GM23338 (cell line): ENCODE results near the gene ABCB11. TPM values are rescaled to one million over a fixed set of nuclear protein-coding genes. Genes with fewer than 3 reads are reported as not detected.

Experiments used
- ATAC-seq: fragments of 200-7000 bp; cut with Tn5 transposase; 3 replicates; pipeline ENCODE4 v1.9.1; 2020
- DNase-seq: peaks from one replicate; pipeline ENCODE4 v3.0.0-alpha.2; 2015; ENCODE audit warnings: low spot score
- H2AFZ ChIP-seq: fragments of 200-600 bp; sonication (generic); 2 replicates; pipeline ENCODE4 v1.8.0; 2016; ENCODE audit warnings: antibody characterized with exemption, mild to moderate bottlenecking, moderate library complexity
- H3F3A ChIP-seq: fragments of 200-600 bp; sonication (generic); replicated peaks from 2 replicates; pipeline ENCODE4 v1.8.0; 2017; ENCODE audit warnings: antibody characterized with exemption, mixed run types, low read depth
- H3K27ac ChIP-seq: fragments of 200-600 bp; sonication (generic); 2 replicates; pipeline ENCODE4 v1.6.1; 2016; ENCODE audit warnings: low read depth
- H3K27me3 ChIP-seq: fragments of 200-600 bp; sonication (generic); 2 replicates; pipeline ENCODE4 v1.8.0; 2016; ENCODE audit warnings: mild to moderate bottlenecking, mixed run types, moderate library complexity; ENCODE audit not compliant: insufficient read depth
- H3K36me3 ChIP-seq: fragments of 200-600 bp; sonication (generic); 2 replicates; pipeline ENCODE4 v1.8.0; 2016; ENCODE audit warnings: mild to moderate bottlenecking; ENCODE audit not compliant: insufficient read depth
- H3K4me1 ChIP-seq: fragments of 200-600 bp; sonication (generic); 2 replicates; pipeline ENCODE4 v1.8.0; 2016; ENCODE audit warnings: mild to moderate bottlenecking, moderate library complexity; ENCODE audit not compliant: insufficient read depth
- H3K4me2 ChIP-seq: fragments of 200-600 bp; sonication (generic); 2 replicates; pipeline ENCODE4 v1.7.1; 2017; ENCODE audit warnings: mixed run types
- H3K4me3 ChIP-seq: fragments of 200-600 bp; sonication (generic); 2 replicates; pipeline ENCODE4 v1.6.1; 2016; ENCODE audit warnings: mixed run types
- H3K79me2 ChIP-seq: fragments of 200-600 bp; sonication (generic); replicated peaks from 2 replicates; pipeline ENCODE4 v1.8.0; 2017; ENCODE audit warnings: mild to moderate bottlenecking; ENCODE audit not compliant: insufficient read depth
- H3K9me2 ChIP-seq: fragments of 200-600 bp; sonication (generic); 2 replicates; pipeline ENCODE4 v1.8.0; 2017; ENCODE audit not compliant: insufficient read depth
- H4K20me1 ChIP-seq: fragments of 200-600 bp; sonication (generic); replicated peaks from 2 replicates; pipeline ENCODE4 v1.8.0; 2017; ENCODE audit warnings: mild to moderate bottlenecking; ENCODE audit not compliant: insufficient read depth
- H3K27ac Mint-ChIP-seq: 2 replicates; pipeline ENCODE4 v1.8.0; 2020; ENCODE audit warnings: inconsistent platforms, mild to moderate bottlenecking, moderate library complexity, mixed read lengths
- H3K27me3 Mint-ChIP-seq: 3 replicates; pipeline ENCODE4 v1.8.0; 2022; ENCODE audit warnings: low read depth, mild to moderate bottlenecking, moderate library complexity, mixed read lengths, inconsistent platforms; ENCODE audit not compliant: insufficient read depth, poor library complexity
- H3K36me3 Mint-ChIP-seq: 3 replicates; pipeline ENCODE4 v1.8.0; 2021; ENCODE audit warnings: low read depth, mild to moderate bottlenecking, inconsistent platforms, moderate library complexity, mixed read lengths
- H3K4me1 Mint-ChIP-seq: 3 replicates; pipeline ENCODE4 v1.8.0; 2020; ENCODE audit warnings: mild to moderate bottlenecking, inconsistent platforms, mixed read lengths
- H3K4me3 Mint-ChIP-seq: 3 replicates; pipeline ENCODE4 v1.8.0; 2021; ENCODE audit warnings: moderate library complexity, mild to moderate bottlenecking, inconsistent platforms, mixed read lengths
- H3K9me3 Mint-ChIP-seq: 3 replicates; pipeline ENCODE4 v1.8.0; 2020; ENCODE audit warnings: moderate library complexity, mild to moderate bottlenecking, inconsistent platforms, mixed read lengths
- CREB1 ChIP-seq: fragments of 250-450 bp; sonication (Bioruptor Pico); IDR thresholded peaks from 2 replicates; pipeline ENCODE4 v1.5.0; 2020; ENCODE audit warnings: low read depth, mild to moderate bottlenecking, moderate library complexity
- EZH2 ChIP-seq: fragments of 200-600 bp; sonication (generic); IDR thresholded peaks from one replicate; pipeline ENCODE4 v1.8.0; 2017; ENCODE audit warnings: antibody characterized with exemption, mild to moderate bottlenecking, low read depth; ENCODE audit not compliant: unreplicated experiment
- EZH2phosphoT487 ChIP-seq: fragments of 200-600 bp; sonication (generic); IDR thresholded peaks from one replicate; pipeline ENCODE4 v1.8.1; 2018; ENCODE audit warnings: antibody characterized with exemption; ENCODE audit not compliant: unreplicated experiment
- JUNB ChIP-seq: IDR thresholded peaks from one replicate; pipeline ENCODE4 v1.6.1; 2016; ENCODE audit warnings: antibody characterized with exemption; ENCODE audit not compliant: unreplicated experiment
- NANOG ChIP-seq: IDR thresholded peaks from 2 replicates; pipeline ENCODE4 v1.6.1; 2016; ENCODE audit warnings: antibody characterized with exemption, borderline replicate concordance
- POLR2AphosphoS5 ChIP-seq: IDR thresholded peaks from 2 replicates; pipeline ENCODE4 v1.6.1; 2016; ENCODE audit warnings: antibody characterized with exemption, low read depth
- REST ChIP-seq: IDR thresholded peaks from one replicate; pipeline ENCODE4 v1.6.1; 2018; ENCODE audit warnings: antibody characterized with exemption; ENCODE audit not compliant: unreplicated experiment
- STAT1 ChIP-seq: IDR thresholded peaks from one replicate; pipeline ENCODE4 v1.6.1; 2016; ENCODE audit warnings: antibody characterized with exemption; ENCODE audit not compliant: unreplicated experiment
- ZNF114 ChIP-seq: fragments of 250-450 bp; sonication (Bioruptor Pico); IDR thresholded peaks from 2 replicates; pipeline ENCODE4 v1.5.0; 2020; ENCODE audit warnings: mild to moderate bottlenecking, moderate library complexity
- ZNF331 ChIP-seq: fragments of 250-450 bp; sonication (Bioruptor Pico); IDR thresholded peaks from 2 replicates; pipeline ENCODE4 v1.5.0; 2020; ENCODE audit warnings: low read depth, mild to moderate bottlenecking, moderate library complexity
- polyA plus RNA-seq: library from polyadenylated mRNA; unstranded; fragments of >200 nt; fragmentation: Nextera tagmentation; extraction: Ambion mirVana; gene quantifications from 2 replicates; pipeline ENCODE4 v1.2.1, GENCODE V29; 2016
- total RNA-seq: library from RNA; depleted of rRNA; stranded (reverse); fragments of >200 nt; shearing (Covaris generic); gene quantifications from 2 replicates; pipeline ENCODE4 v1.2.3, GENCODE V29; 2014
- TF ChIP-seq, protein P1 (sequence below), 2 experiments: fragments of 200-600 bp in 1 of 2; sonication (generic) in 1 of 2; conservative IDR thresholded peaks; 2 replicates each; pipeline versions ENCODE4 v1.5.1 to v1.6.1; 2016 to 2017; ENCODE audit warnings: antibody characterized with exemption in 2 of 2, low read depth in 2 of 2, mild to moderate bottlenecking in 2 of 2, moderate library complexity in 1 of 2
- TF ChIP-seq, protein P2 (sequence below): IDR thresholded peaks from 2 replicates; pipeline ENCODE4 v1.6.1; 2016; ENCODE audit warnings: antibody characterized with exemption
- TF ChIP-seq, protein P3 (sequence below): fragments of 250-450 bp; sonication (Bioruptor Pico); IDR thresholded peaks from 2 replicates; pipeline ENCODE4 v1.5.0; 2020; ENCODE audit warnings: mild to moderate bottlenecking, moderate library complexity

ABCB11 gene
- total and polyA plus RNA-seq, 2 experiments from 2014 or later, result not detected

- Histone ChIP-seq H3K4me2 (no peak overlapping the region), H3K9me2 (0 out of 2 replicates have a peak, but pooled peaks cover 4% of the 10 kb centered on the region), H3K27me3 (no peaks in the 10 kb centered on the region), H4K20me1 (no peaks in the 10 kb centered on the region), H2AFZ (no peak overlapping the region), H3K4me3 (no peak overlapping the region), H3K79me2 (no peaks in the 10 kb centered on the region), H3K36me3 (no peaks in the 10 kb centered on the region), H3F3A (no peaks in the 10 kb centered on the region), H3K27ac (no peak overlapping the region), H3K4me1 (no peaks in the 10 kb centered on the region)
- Mint-ChIP-seq H3K27me3 (no peaks in the 10 kb centered on the region), H3K27ac (no peak overlapping the region), H3K9me3 (no peaks in the 10 kb centered on the region; the same call in 2 of the 3 replicates), H3K36me3 (no peaks in the 10 kb centered on the region), H3K4me3 (no peak overlapping the region), H3K4me1 (peaks cover 8% of the 10 kb centered on the region; the same call in 1 of the 3 replicates)
- TF ChIP-seq, protein P1, sequence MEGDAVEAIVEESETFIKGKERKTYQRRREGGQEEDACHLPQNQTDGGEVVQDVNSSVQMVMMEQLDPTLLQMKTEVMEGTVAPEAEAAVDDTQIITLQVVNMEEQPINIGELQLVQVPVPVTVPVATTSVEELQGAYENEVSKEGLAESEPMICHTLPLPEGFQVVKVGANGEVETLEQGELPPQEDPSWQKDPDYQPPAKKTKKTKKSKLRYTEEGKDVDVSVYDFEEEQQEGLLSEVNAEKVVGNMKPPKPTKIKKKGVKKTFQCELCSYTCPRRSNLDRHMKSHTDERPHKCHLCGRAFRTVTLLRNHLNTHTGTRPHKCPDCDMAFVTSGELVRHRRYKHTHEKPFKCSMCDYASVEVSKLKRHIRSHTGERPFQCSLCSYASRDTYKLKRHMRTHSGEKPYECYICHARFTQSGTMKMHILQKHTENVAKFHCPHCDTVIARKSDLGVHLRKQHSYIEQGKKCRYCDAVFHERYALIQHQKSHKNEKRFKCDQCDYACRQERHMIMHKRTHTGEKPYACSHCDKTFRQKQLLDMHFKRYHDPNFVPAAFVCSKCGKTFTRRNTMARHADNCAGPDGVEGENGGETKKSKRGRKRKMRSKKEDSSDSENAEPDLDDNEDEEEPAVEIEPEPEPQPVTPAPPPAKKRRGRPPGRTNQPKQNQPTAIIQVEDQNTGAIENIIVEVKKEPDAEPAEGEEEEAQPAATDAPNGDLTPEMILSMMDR (conservative IDR thresholded peaks at IDR 0.05; ENCODE audit: low read depth in 2 of 2), result no peak
- TF ChIP-seq NANOG, result no peak
- no peak for TF ChIP-seq STAT1
- no peak for TF ChIP-seq JUNB
- TF ChIP-seq ZNF331 (CRISPR knock-in tag), result no peak
- no peak for TF ChIP-seq ZNF114 (CRISPR knock-in tag)
- no peak for TF ChIP-seq REST
- TF ChIP-seq, protein P2, sequence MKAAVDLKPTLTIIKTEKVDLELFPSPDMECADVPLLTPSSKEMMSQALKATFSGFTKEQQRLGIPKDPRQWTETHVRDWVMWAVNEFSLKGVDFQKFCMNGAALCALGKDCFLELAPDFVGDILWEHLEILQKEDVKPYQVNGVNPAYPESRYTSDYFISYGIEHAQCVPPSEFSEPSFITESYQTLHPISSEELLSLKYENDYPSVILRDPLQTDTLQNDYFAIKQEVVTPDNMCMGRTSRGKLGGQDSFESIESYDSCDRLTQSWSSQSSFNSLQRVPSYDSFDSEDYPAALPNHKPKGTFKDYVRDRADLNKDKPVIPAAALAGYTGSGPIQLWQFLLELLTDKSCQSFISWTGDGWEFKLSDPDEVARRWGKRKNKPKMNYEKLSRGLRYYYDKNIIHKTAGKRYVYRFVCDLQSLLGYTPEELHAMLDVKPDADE, result no peak
- no peak for TF ChIP-seq CREB1 (CRISPR knock-in tag)
- no peak for TF ChIP-seq EZH2phosphoT487
- TF ChIP-seq EZH2, result no peak
- TF ChIP-seq POLR2AphosphoS5, result no peak
- TF ChIP-seq, protein P3, sequence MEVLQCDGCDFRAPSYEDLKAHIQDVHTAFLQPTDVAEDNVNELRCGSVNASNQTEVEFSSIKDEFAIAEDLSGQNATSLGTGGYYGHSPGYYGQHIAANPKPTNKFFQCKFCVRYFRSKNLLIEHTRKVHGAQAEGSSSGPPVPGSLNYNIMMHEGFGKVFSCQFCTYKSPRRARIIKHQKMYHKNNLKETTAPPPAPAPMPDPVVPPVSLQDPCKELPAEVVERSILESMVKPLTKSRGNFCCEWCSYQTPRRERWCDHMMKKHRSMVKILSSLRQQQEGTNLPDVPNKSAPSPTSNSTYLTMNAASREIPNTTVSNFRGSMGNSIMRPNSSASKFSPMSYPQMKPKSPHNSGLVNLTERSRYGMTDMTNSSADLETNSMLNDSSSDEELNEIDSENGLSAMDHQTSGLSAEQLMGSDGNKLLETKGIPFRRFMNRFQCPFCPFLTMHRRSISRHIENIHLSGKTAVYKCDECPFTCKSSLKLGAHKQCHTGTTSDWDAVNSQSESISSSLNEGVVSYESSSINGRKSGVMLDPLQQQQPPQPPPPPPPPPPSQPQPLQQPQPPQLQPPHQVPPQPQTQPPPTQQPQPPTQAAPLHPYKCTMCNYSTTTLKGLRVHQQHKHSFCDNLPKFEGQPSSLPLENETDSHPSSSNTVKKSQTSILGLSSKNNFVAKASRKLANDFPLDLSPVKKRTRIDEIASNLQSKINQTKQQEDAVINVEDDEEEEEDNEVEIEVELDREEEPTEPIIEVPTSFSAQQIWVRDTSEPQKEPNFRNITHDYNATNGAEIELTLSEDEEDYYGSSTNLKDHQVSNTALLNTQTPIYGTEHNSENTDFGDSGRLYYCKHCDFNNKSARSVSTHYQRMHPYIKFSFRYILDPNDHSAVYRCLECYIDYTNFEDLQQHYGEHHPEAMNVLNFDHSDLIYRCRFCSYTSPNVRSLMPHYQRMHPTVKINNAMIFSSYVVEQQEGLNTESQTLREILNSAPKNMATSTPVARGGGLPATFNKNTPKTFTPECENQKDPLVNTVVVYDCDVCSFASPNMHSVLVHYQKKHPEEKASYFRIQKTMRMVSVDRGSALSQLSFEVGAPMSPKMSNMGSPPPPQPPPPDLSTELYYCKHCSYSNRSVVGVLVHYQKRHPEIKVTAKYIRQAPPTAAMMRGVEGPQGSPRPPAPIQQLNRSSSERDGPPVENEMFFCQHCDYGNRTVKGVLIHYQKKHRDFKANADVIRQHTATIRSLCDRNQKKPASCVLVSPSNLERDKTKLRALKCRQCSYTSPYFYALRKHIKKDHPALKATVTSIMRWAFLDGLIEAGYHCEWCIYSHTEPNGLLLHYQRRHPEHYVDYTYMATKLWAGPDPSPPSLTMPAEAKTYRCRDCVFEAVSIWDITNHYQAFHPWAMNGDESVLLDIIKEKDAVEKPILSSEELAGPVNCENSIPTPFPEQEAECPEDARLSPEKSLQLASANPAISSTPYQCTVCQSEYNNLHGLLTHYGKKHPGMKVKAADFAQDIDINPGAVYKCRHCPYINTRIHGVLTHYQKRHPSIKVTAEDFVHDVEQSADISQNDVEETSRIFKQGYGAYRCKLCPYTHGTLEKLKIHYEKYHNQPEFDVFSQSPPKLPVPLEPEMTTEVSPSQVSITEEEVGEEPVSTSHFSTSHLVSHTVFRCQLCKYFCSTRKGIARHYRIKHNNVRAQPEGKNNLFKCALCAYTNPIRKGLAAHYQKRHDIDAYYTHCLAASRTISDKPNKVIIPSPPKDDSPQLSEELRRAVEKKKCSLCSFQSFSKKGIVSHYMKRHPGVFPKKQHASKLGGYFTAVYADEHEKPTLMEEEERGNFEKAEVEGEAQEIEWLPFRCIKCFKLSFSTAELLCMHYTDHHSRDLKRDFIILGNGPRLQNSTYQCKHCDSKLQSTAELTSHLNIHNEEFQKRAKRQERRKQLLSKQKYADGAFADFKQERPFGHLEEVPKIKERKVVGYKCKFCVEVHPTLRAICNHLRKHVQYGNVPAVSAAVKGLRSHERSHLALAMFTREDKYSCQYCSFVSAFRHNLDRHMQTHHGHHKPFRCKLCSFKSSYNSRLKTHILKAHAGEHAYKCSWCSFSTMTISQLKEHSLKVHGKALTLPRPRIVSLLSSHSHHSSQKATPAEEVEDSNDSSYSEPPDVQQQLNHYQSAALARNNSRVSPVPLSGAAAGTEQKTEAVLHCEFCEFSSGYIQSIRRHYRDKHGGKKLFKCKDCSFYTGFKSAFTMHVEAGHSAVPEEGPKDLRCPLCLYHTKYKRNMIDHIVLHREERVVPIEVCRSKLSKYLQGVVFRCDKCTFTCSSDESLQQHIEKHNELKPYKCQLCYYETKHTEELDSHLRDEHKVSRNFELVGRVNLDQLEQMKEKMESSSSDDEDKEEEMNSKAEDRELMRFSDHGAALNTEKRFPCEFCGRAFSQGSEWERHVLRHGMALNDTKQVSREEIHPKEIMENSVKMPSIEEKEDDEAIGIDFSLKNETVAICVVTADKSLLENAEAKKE, result no peak
- DNase-seq, result no peak
- ATAC-seq, result no peak
These were observed 34.3 kb upstream of the ABCB11 start for GRCh38 chr2:169065422-169065821.
